HG02885 (cell line): ENCODE measurements around the gene RNPC3.

Source experiments
- ATAC-seq: cut with Tn5 transposase; IDR thresholded peaks from one replicate; pipeline ENCODE4 v1.9.1; 2021; ENCODE audit warnings: mild to moderate bottlenecking; ENCODE audit not compliant: unreplicated experiment, poor library complexity

The RNPC3 gene

GRCh38 chr1:103525607-103526507, at the start of gene RNPC3:
RNPC3 (plus strand) TSS chr1:103525699; CDS start chr1:103526071, 372 bp downstream.
- ATAC-seq: peak; percentile 74

- no peak for ATAC-seq
Observed at GRCh38 chr1:103477101-103477500, 48.4 kb upstream of the RNPC3 start.

GRCh38 chr1:103489935-103490334, 35.6 kb upstream of the RNPC3 start:
- no peak for ATAC-seq

GRCh38 chr1:103492003-103492625, 33.4 kb upstream of the RNPC3 start:
- no peak for ATAC-seq

GRCh38 chr1:103496014-103496635, 29.4 kb upstream of the RNPC3 start:
- no peak for ATAC-seq

GRCh38 chr1:103497404-103497803, 28.1 kb upstream of the RNPC3 start:
- ATAC-seq: no peak

GRCh38 chr1:103509250-103509649, 16.2 kb upstream of the RNPC3 start:
- ATAC-seq: no peak

GRCh38 chr1:103513711-103514110, 11.8 kb upstream of the RNPC3 start:
- no peak for ATAC-seq

- peak; percentile 71 for ATAC-seq
Observed at GRCh38 chr1:103514920-103515503, 10.5 kb upstream of the RNPC3 start.

- no peak for ATAC-seq
Observed at GRCh38 chr1:103516283-103516682, 9.2 kb upstream of the RNPC3 start.

GRCh38 chr1:103516693-103517092, 8.8 kb upstream of the RNPC3 start:
- no peak for ATAC-seq

GRCh38 chr1:103517380-103518047, 8.0 kb upstream of the RNPC3 start:
- ATAC-seq: peak; percentile 87

- no peak for ATAC-seq
Observed at GRCh38 chr1:103520822-103521221, 4.7 kb upstream of the RNPC3 start.

- no peak for ATAC-seq
Observed at GRCh38 chr1:103523346-103523745, 2.2 kb upstream of the RNPC3 start.

GRCh38 chr1:103525114-103525606, 339 bp upstream of the RNPC3 start:
- peak; percentile 63 for ATAC-seq

- ATAC-seq: peak; percentile 23
Observed at GRCh38 chr1:103527331-103527730, 1.8 kb downstream of the RNPC3 start.

GRCh38 chr1:103529746-103530145, 4.2 kb downstream of the RNPC3 start:
- no peak for ATAC-seq

GRCh38 chr1:103538226-103538625, 12.7 kb downstream of the RNPC3 start:
- ATAC-seq: no peak

- ATAC-seq: no peak
Observed at GRCh38 chr1:103541431-103541830, 15.9 kb downstream of the RNPC3 start.

- no peak for ATAC-seq
Observed at GRCh38 chr1:103546496-103546895, 21.0 kb downstream of the RNPC3 start.
